Epithelial cell of proximal tubule (primary cell): Measurements from ENCODE around the gene TACC2. TPM values are rescaled to one million over a fixed set of nuclear protein-coding genes. Genes with fewer than 3 reads are reported as not detected.

ENCODE experiments used
- DNase-seq: peaks from one replicate; pipeline ENCODE4 v3.0.0-alpha.2; 2011; ENCODE audit warnings: low read depth
- H3K4me3 ChIP-seq: 2 replicates; pipeline ENCODE4 v1.5.1; 2011; ENCODE audit warnings: low read depth, mild to moderate bottlenecking, low read length
- total RNA-seq: library from RNA; depleted of rRNA; stranded (reverse); fragments of >200 nt; gene quantifications from 2 replicates; pipeline ENCODE4 v1.2.3, GENCODE V29; 2015
- TF ChIP-seq, protein P1 (sequence below): conservative IDR thresholded peaks from 2 replicates; pipeline ENCODE4 v1.5.1; 2012; ENCODE audit warnings: low read depth, mild to moderate bottlenecking, low read length

The TACC2 gene
- total RNA-seq, 1 donor from 2014 or later = 23.9 TPM

- TF ChIP-seq, protein P1, sequence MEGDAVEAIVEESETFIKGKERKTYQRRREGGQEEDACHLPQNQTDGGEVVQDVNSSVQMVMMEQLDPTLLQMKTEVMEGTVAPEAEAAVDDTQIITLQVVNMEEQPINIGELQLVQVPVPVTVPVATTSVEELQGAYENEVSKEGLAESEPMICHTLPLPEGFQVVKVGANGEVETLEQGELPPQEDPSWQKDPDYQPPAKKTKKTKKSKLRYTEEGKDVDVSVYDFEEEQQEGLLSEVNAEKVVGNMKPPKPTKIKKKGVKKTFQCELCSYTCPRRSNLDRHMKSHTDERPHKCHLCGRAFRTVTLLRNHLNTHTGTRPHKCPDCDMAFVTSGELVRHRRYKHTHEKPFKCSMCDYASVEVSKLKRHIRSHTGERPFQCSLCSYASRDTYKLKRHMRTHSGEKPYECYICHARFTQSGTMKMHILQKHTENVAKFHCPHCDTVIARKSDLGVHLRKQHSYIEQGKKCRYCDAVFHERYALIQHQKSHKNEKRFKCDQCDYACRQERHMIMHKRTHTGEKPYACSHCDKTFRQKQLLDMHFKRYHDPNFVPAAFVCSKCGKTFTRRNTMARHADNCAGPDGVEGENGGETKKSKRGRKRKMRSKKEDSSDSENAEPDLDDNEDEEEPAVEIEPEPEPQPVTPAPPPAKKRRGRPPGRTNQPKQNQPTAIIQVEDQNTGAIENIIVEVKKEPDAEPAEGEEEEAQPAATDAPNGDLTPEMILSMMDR = no peak
- no peak overlapping the region for H3K4me3 ChIP-seq
- no peak for DNase-seq
Observed at GRCh38 chr10:122234416-122234815, 245.5 kb downstream of the TACC2 start.

DNA sequence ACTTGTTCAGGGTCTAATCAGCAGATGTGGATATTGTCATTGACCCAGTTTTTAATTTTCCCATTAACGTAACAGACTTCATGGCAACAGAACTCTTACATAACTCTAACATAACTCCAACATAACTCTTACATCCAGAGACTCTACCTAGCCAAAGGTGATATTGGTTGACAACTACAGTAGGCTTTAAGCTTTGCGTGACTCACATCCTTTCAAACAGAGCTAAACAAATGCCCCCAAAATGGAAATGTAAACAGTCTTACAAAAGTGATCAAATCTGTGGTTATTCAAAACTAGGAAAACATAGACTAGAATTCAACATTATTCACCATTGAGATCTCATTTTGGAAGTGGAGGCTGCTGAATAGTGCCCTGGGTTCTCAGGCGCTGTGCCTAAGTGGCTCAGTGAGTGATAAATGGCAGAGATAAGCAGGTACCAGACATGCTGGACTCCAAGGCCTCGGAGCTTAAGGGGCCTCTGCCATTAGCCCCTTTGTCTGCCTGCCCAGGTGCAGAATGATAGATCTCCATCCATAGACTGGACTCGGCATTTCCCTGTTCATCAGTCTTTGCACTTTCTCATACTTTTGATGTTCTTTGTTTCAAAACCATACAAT, 247.8 kb downstream of the TACC2 start:
- H3K4me3 ChIP-seq = no peak overlapping the region
- no peak for DNase-seq
- TF ChIP-seq, protein P1 = no peak

DNA sequence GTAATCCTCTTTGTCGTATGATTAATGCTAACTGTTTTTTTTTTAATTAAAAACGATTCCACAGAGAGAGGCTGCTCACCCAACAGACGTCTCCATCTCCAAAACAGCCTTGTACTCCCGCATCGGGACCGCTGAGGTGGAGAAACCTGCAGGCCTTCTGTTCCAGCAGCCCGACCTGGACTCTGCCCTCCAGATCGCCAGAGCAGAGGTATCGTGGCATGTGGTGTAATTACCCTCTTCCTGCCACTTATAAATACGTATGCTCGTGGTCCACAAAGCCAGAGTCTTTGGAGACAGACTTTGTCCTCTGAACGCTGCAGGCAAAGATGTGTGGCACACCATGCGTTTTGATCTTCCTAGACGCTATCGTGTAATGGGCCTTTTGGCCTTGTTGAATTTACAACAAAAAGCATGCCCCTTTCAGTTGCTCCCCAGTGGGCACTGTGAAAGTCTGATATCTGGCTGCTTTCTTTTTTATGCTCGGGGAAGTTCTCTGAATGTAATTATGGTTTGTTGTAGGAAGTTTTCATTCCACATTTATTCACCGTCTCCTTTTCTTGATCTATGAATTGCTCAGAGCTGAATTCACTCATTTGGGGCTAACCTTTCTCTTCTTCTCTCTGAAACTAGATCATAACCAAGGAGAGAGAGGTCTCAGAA, 248.5 kb downstream of the TACC2 start:
- DNase-seq = no peak
- TF ChIP-seq, protein P1 = no peak
- no peak overlapping the region for H3K4me3 ChIP-seq

DNA sequence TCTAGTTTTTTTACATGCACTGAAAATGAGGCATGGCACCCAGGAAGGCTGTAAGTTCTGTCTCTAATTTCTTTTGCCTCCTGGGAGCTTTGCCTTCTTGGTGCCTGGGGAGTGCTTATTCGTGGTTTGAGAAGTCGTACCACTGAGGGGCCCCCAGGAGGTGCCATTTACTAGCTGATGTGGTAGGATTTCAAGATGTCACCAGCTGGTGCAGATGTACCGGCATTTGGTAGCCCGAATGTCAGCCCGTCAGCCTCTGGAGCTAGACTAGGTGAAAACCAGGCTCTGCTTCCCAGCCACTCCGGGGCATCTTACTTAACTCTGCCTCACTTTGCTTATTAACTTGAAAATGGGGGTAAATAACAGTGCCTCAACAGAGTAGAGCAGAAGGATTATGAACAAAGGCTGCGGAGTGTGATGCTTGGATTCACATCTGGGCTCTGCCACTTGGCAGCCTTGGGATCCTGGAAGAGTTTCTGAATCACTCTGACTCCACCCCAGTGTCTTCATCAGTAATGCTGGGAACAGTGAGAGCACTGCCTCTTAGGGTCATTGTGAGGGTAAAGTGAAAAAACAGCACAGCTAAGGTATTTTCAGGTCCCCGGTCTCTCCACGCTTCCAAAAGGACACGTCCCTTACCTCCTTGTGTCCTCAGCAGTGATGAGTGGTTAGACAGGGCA, 250.8 kb downstream of the TACC2 start:
- TF ChIP-seq, protein P1 = no peak
- no peak for DNase-seq

GRCh38 chr10:122240401-122240800, 251.4 kb downstream of the TACC2 start:
- TF ChIP-seq, protein P1 = no peak
- DNase-seq = no peak
- H3K4me3 ChIP-seq = no peak overlapping the region

More for the DNA sequence above, 250.8 kb downstream of the TACC2 start:
- H3K4me3 ChIP-seq = no peak overlapping the region

- TF ChIP-seq, protein P1 = no peak
- no peak for DNase-seq
- H3K4me3 ChIP-seq = no peak overlapping the region
Observed at GRCh38 chr10:122241836-122242235, 252.9 kb downstream of the TACC2 start.
